Measurements from ENCODE around the gene KMT2E.

The KMT2E gene

DNA sequence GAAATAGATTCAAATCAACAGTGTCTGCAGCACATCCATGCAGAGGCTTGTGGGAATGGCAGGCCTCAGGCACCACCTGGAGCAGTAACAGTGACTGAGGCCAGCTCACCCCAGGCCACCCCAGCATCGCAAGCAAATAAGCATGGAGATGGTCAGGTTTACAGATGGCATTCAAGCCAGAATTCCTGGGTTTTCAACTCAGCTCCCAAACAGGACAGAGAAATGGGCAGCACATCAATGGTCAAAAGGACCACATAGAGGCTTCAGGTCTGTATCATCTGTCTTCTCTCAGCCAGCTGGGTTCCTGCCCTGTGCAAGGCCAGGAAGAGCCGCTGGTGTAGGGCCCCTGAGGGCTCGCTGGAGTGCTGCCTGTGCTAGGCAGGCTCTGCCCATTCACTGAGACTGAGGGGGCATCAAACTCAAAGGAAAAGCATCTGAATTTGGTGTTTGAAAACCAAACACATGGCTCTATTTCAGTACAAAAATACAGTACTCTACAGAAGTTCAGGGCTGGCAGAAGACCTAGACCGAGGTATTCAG lies 112.5 kb downstream of the KMT2E start:
- no peak for FAIRE-seq
- DNase-seq (ENCODE audit: low spot score) = no peak

DNA sequence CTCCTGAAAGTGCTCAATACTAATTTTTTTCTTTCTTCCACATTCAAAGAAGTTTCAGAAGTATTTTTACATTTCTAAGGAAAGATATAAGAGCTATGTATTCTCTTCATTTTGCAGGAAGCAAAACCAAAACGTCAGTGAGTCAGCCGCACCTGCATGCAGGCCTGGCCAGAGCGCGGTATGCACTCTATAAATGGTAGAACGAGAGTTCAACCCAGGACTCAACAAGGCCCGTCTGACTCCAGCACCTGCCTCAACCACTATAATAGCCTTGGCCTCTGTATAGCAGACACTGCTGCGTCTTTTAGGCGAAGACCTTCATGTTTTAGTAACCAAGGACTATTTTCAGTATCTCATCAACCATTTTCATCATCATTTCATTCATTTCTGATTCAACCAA lies 113.2 kb downstream of the KMT2E start:
- no peak for DNase-seq (ENCODE audit: low spot score)
- FAIRE-seq = no peak

DNA sequence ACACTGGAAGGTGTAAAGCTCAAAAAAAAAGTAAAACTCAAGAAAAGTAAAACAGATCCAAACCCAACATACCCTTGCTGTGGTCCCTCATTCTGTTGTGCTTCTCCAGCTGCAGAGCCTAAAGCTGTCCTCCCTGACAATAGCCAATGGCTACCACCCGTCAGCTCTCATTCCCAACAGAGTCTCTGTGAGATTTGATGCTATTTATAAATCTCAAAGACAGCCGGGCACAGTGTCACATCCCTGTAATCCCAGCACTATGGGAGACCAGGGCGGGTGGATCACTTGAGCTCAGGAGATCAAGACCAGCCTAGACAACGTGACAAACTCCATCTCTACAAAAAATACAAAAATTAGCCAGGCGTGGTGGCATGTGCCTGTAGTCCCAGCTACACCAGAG lies 116.0 kb downstream of the KMT2E start:
- FAIRE-seq = no peak
- DNase-seq (ENCODE audit: low spot score) = no peak

- FAIRE-seq = no peak
- DNase-seq (ENCODE audit: low spot score) = no peak
These were observed 116.6 kb downstream of the KMT2E start for GRCh38 chr7:105130580-105130979.

- no peak for FAIRE-seq
- DNase-seq (ENCODE audit: low spot score) = no peak
These were observed 117.1 kb downstream of the KMT2E start for GRCh38 chr7:105131033-105131656.

GRCh38 chr7:105131890-105132289 lies 117.9 kb downstream of the KMT2E start:
- DNase-seq (ENCODE audit: low spot score) (no peak), FAIRE-seq (no peak)

- FAIRE-seq = no peak
- DNase-seq (ENCODE audit: low spot score) = no peak
These were observed 118.3 kb downstream of the KMT2E start for GRCh38 chr7:105132335-105132734.

- no peak for DNase-seq (ENCODE audit: low spot score)
- no peak for FAIRE-seq
These were observed 118.8 kb downstream of the KMT2E start for GRCh38 chr7:105132835-105133234.

DNA sequence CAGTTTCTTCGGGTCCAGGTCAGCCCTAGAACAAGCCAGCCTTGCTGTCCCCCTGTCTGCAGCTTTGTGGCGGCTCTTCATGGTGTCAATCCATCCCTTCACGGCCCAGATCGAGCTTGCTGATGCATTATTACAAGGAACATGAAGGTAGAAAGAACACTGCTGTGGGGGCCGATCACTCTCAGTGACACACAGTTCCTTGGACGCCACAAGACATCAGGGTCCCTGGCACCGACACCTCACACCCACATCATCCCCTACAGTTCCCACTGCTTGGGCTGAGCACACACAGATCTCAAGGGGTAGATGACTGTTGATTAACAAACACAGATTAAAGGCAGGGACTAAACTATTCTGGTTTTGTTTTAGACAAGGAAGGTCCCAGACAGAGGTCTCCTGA lies 119.4 kb downstream of the KMT2E start:
- DNase-seq (ENCODE audit: low spot score) (no peak), FAIRE-seq (no peak)

DNA sequence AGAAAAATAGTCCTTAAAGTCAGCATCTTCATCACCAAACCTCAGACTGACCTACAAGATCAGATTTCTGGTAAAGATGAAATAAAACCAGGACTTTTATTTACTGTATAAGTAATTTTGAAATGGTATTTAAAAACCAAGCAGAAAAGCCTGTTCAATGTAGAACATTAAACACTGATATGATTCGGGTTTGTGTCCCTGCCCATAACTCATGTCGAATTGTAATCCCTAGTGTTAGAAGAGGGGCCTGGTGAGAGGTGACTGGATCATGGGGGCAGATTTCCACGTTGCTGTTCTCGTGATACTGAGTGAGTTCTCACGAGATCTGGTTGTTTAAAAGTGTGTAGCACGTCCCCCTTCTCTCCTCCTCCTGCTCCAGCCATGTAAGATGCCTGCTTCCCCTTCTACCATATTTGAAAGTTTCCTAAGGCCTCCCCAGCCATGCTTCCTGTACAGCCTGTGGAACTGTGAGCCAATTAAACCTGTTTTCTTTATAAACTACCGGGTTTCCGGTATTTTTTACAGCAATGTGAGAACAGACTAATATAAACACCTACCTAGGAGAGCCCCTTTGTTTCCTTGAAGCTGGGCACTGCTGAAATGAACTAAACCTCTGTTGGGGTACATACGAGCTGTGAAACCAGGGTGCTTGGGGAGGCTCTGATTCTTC lies 120.1 kb downstream of the KMT2E start:
- no peak for FAIRE-seq

GRCh38 chr7:105136221-105136620 lies 122.2 kb downstream of the KMT2E start:
- FAIRE-seq = no peak

More for the DNA sequence above, 120.1 kb downstream of the KMT2E start:
- no peak for DNase-seq (ENCODE audit: low spot score)

DNA sequence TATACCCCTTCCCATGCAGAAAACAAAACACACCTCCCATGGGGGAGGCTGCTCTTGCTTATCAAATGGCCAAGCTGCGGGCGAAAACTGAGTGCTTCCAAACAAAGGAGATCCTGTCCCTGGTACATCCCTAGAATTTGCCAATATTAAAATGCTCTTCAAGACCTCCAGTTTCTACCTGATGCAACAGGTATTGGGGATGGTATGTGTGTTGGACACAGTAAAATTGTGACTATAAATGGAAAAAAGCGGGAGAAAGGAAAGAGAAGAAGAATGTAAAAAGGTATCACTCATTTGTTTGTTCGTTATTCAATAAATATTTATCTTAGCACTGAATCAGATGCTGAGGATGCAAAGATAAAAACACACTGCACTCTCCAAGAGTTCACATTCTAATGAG lies 123.9 kb downstream of the KMT2E start:
- no peak for FAIRE-seq
- no peak for DNase-seq (ENCODE audit: low spot score)

More at GRCh38 chr7:105136221-105136620, 122.2 kb downstream of the KMT2E start:
- DNase-seq (ENCODE audit: low spot score) = peak; percentile 50

DNA sequence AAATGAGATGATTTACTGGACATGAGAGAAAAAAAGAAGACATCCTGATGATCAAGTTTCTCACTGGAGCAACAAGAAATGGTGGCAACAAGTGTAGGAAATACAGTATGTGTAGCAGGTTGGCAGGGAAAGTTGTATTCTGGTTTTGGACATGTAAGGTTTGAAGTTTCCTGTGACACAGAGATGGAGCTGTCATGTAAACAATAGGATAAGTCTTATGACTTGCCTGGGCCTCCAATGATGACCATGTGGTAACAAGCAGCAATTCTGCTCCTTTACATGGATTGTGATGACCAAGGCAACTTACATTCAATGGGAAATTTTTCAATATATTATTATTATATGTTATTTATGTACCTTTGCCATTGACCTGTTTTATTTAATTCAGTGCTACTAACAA lies 125.4 kb downstream of the KMT2E start:
- FAIRE-seq (no peak), DNase-seq (ENCODE audit: low spot score) (no peak)

DNA sequence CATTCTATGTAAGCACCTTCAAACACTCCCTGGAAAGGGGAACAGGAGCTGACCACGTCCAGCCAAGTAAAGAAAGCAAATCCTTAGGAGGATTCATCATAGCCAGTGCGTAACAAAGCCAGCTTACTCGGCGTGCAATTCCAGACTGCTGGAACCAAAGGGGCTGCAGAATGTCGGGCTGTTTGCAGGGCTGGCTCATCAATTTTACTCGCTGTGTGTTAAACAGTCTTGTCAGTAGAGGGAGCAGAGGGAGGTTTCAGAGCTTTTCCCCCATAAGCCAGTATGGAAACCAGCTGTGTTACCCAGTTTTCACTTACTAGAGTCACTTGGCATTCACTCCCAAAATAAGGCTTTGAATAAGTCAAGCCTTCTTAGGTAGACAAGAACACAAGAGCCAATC lies 127.1 kb downstream of the KMT2E start:
- DNase-seq (ENCODE audit: low spot score) (peak; percentile 23), FAIRE-seq (no peak)

- no peak for FAIRE-seq
- no peak for DNase-seq (ENCODE audit: low spot score)
These were observed 135.8 kb downstream of the KMT2E start for GRCh38 chr7:105149827-105150226.

DNA sequence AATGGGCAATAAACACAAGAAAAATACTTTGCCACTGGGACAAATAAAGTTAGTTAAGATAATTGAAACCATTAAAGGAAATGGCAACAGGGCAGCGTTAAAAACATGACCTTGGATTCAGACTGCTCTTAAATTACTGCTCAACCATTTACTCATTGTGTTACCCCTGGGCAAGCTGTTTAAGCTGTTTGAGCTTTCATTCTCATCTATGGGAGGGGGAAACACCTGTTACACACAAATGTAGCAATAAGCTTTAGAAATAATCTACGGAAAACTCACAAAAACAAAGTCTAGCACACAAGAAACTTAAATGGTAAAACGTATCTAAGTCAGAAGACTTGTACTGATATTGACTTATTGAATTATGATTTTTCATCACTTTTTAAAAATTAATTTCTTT lies 137.1 kb downstream of the KMT2E start:
- no peak for FAIRE-seq
- no peak for DNase-seq (ENCODE audit: low spot score)

- DNase-seq (ENCODE audit: low spot score) = no peak
- FAIRE-seq = no peak
These were observed 139.5 kb downstream of the KMT2E start for GRCh38 chr7:105153531-105153930.

DNA sequence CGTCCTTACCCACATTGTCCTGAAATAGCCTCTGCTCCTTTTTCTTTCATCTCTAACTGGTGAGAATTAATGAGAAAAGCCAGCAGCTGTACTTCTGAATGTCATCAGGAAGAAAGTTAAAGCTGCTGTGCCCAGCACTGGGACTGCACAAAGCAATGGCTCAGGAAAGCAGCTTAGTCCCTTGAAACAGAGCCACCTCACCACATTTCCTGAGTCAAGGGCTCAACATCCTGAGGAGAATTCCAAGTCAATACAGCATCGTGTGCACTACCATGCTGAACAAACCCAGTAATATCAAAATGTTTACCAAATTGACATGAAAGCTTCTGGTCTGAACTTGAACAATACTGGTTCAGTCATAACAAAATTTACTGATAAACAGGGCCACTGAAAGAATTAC lies 140.1 kb downstream of the KMT2E start:
- DNase-seq (ENCODE audit: low spot score) = no peak
- FAIRE-seq = no peak

GRCh38 chr7:105156731-105157130 lies 142.7 kb downstream of the KMT2E start:
- no peak for DNase-seq (ENCODE audit: low spot score)
- FAIRE-seq = no peak

GRCh38 chr7:105157278-105157677 lies 143.3 kb downstream of the KMT2E start:
- FAIRE-seq = no peak
- DNase-seq (ENCODE audit: low spot score) = no peak

DNA sequence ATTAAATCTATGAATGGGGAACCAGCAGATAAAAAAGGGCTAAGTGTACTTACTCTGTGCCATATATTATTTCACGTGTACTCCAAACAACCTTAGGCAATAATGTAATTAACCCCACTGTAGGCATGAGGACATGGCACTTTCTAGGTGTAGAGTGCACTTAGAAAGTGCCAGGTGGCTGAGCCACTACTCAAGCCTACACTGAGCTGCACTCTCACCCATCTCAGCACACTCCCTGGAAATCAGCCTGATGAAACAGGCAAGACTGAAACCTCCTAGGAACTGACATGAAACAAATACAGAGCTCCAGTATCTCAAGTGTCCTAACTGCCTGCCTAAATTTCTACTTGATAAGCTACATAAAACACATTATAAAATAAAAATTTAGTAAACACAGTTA lies 147.4 kb downstream of the KMT2E start:
- no peak for DNase-seq (ENCODE audit: low spot score)
- FAIRE-seq = no peak

Data from RCC 7860 (cell line).